K562 (cell line): ENCODE results near the gene NUP210. TPM values are rescaled to one million over a fixed set of nuclear protein-coding genes. Genes with fewer than 3 reads are reported as not detected.

Experiments used
- ATAC-seq: fragments of 200-7000 bp; cut with Tn5 transposase; 3 replicates; pipeline ENCODE4 v1.9.1; 2020; ENCODE audit warnings: moderate library complexity
- BruUV-seq: library from RNA; stranded (reverse); fragments of 400-500 nt; replicated peaks from 2 replicates; lab custom pipeline; 2021; lab: Mats Ljungman, UMichigan
- CTCF ChIA-PET: fragments of 300-600 bp; formaldehyde crosslinking; extraction: SDS; loops from one replicate; lab custom pipeline; 2021; ENCODE audit warnings: low intra/inter-chr PET ratio; lab: Yijun Ruan, JAX
- POLR2A ChIA-PET: fragments of 300-600, 350-650 bp; sonication (Branson Sonifier 250); formaldehyde crosslinking; extraction: SDS; loops from one replicate; lab custom pipeline; 2021; ENCODE audit warnings: antibody characterized with exemption, inconsistent platforms; lab: Yijun Ruan, JAX
- DNase-seq, 4 experiments: peaks; one replicate each; pipeline versions ENCODE4 v3.0.0 to v3.0.0-alpha.2; 2011 to 2018; ENCODE audit warnings: low spot score in 3 of 4, mixed read lengths in 3 of 4; ENCODE audit errors: extremely low read depth in 1 of 4
- FAIRE-seq: peaks from 2 replicates; lab custom pipeline; 2011; peaks lifted over from hg19 to GRCh38; lab: Jason Lieb, UNC
- H2AFZ ChIP-seq: 2 replicates; pipeline ENCODE4 v1.6.0; 2011; ENCODE audit warnings: low read depth, low read length, control low read depth, inconsistent platforms
- H3K27ac ChIP-seq: fragments of 200-600 bp; 3 replicates; pipeline ENCODE4 v1.8.0; 2011; ENCODE audit warnings: low read depth, mild to moderate bottlenecking, control low read depth, inconsistent platforms, low read length, moderate library complexity, mixed read lengths; ENCODE audit errors: extremely low read depth
- H3K27me3 ChIP-seq, 2 experiments: fragments of 300-600 bp in 1 of 2; 2 replicates in 1 of 2; 3 replicates in 1 of 2; pipeline versions ENCODE4 v1.6.0 to v1.8.0; 2011; ENCODE audit warnings: inconsistent platforms in 2 of 2, low read length in 2 of 2, mild to moderate bottlenecking in 1 of 2, mixed read lengths in 1 of 2, moderate library complexity in 1 of 2; ENCODE audit not compliant: control insufficient read depth in 2 of 2, insufficient read depth in 2 of 2
- H3K36me3 ChIP-seq: fragments of 300-600 bp; 3 replicates; pipeline ENCODE4 v1.8.0; 2011; ENCODE audit warnings: mild to moderate bottlenecking, low read length, inconsistent platforms; ENCODE audit not compliant: control insufficient read depth, insufficient read depth
- H3K4me1 ChIP-seq, 2 experiments: fragments of 200-600 bp in 1 of 2; replicated peaks in 1 of 2; 2 replicates in 1 of 2; 3 replicates in 1 of 2; pipeline versions ENCODE4 v1.5.1 to v1.8.0; 2011; ENCODE audit warnings: inconsistent platforms in 2 of 2, low read length in 2 of 2, mild to moderate bottlenecking in 1 of 2, mixed read lengths in 1 of 2, moderate library complexity in 1 of 2; ENCODE audit not compliant: control insufficient read depth in 2 of 2, insufficient read depth in 2 of 2
- H3K4me2 ChIP-seq: 2 replicates; pipeline ENCODE4 v1.6.1; 2011; ENCODE audit warnings: low read length, control low read depth, inconsistent platforms, mixed read lengths; ENCODE audit not compliant: insufficient read depth
- H3K4me3 ChIP-seq: fragments of 200-600 bp; sonication (generic), shearing (Covaris generic); 2 replicates; pipeline ENCODE4 v1.5.1; 2016; ENCODE audit warnings: control low read depth, inconsistent platforms
- H3K79me2 ChIP-seq: fragments of 200-600 bp; 3 replicates; pipeline ENCODE4 v1.8.0; 2011; ENCODE audit warnings: low read length, inconsistent platforms; ENCODE audit not compliant: control insufficient read depth, insufficient read depth
- H3K9ac ChIP-seq, 2 experiments: 2 replicates each; pipeline versions ENCODE4 v1.6.0 to v1.6.1; 2011; ENCODE audit warnings: low read depth in 2 of 2, low read length in 2 of 2, control low read depth in 1 of 2, inconsistent platforms in 1 of 2, mild to moderate bottlenecking in 1 of 2, mixed read lengths in 1 of 2; ENCODE audit not compliant: insufficient read depth in 1 of 2
- H3K9me1 ChIP-seq: one replicate; pipeline ENCODE4 v1.6.0; 2011; ENCODE audit warnings: inconsistent platforms, mild to moderate bottlenecking, low read length, moderate library complexity; ENCODE audit not compliant: control insufficient read depth, insufficient read depth
- H3K9me3 ChIP-seq: replicated peaks from 2 replicates; pipeline ENCODE4 v1.5.1; 2011; ENCODE audit warnings: low read depth, low read length, inconsistent platforms; ENCODE audit not compliant: control insufficient read depth, insufficient read depth
- H4K20me1 ChIP-seq: replicated peaks from 2 replicates; pipeline ENCODE4 v1.6.1; 2011; ENCODE audit warnings: low read length, inconsistent platforms, mixed read lengths; ENCODE audit not compliant: control insufficient read depth, insufficient read depth
- ATF1 ChIP-seq, 2 experiments: fragments of 450-650 bp in 1 of 2; IDR thresholded peaks; 2 replicates each; pipeline ENCODE4 v1.6.1; 2016; ENCODE audit warnings: missing compliant biosample characterization in 1 of 2, missing genetic modification characterization in 1 of 2
- E2F8 ChIP-seq: fragments of 450-650 bp; IDR thresholded peaks from 2 replicates; pipeline ENCODE4 v1.7.1; 2018; ENCODE audit warnings: mild to moderate bottlenecking, low read depth; ENCODE audit not compliant: partially characterized antibody
- KLF10 ChIP-seq: fragments of 250-450 bp; sonication (Bioruptor Pico); IDR thresholded peaks from 2 replicates; pipeline ENCODE4 v1.6.1; 2021; ENCODE audit warnings: matching md5 sums
- NCOA4 ChIP-seq: fragments of 450-650 bp; IDR thresholded peaks from 2 replicates; pipeline ENCODE4 v1.6.1; 2018; ENCODE audit warnings: mild to moderate bottlenecking; ENCODE audit not compliant: partially characterized antibody
- NFXL1 ChIP-seq: fragments of 450-650 bp; formaldehyde crosslinking; IDR thresholded peaks from 2 replicates; pipeline ENCODE4 v1.4.0; 2021; ENCODE audit warnings: mild to moderate bottlenecking
- SIX5 ChIP-seq, 2 experiments: IDR thresholded peaks; 2 replicates each; pipeline ENCODE4 v1.6.1; 2011; ENCODE audit warnings: low read length in 2 of 2, borderline replicate concordance in 1 of 2, low read depth in 1 of 2, mild to moderate bottlenecking in 1 of 2, moderate library complexity in 1 of 2; ENCODE audit not compliant: insufficient read depth in 1 of 2
- TGIF2 ChIP-seq: sonication (generic); formaldehyde crosslinking; IDR thresholded peaks from 2 replicates; pipeline ENCODE4 v1.8.1; 2022; ENCODE audit warnings: mild to moderate bottlenecking, missing genetic modification reagents, moderate library complexity
- ZBTB12 ChIP-seq: fragments of 250-450 bp; sonication (Bioruptor Pico); IDR thresholded peaks from 2 replicates; pipeline ENCODE4 v1.4.0; 2020
- ZNF263 ChIP-seq: sonication (generic); formaldehyde crosslinking; IDR thresholded peaks from 2 replicates; pipeline ENCODE4 v1.8.0; 2022; ENCODE audit warnings: mild to moderate bottlenecking, missing genetic modification reagents, borderline replicate concordance
- ZNF518B ChIP-seq: fragments of 250-450 bp; sonication (Bioruptor Pico); IDR thresholded peaks from 2 replicates; pipeline ENCODE4 v1.5.0; 2021; ENCODE audit warnings: mild to moderate bottlenecking, moderate library complexity
- ZNF830 ChIP-seq: fragments of 250-450 bp; sonication (Bioruptor Pico); IDR thresholded peaks from 2 replicates; pipeline ENCODE4 v1.5.0; 2021; ENCODE audit warnings: mild to moderate bottlenecking
- WGBS: fragments of 100-300 bp; shearing (Covaris generic); methylation state at CpG from one replicate; pipeline ENCODE4 v1.1.6; 2016; ENCODE audit warnings: low coverage, mixed read lengths; ENCODE audit not compliant: insufficient coverage; ENCODE audit errors: missing lambda C conversion rate; 5-methylcytosine and 5-hydroxymethylcytosine counted together
- in situ Hi-C: fragments of 300-500 bp; cut with MboI; formaldehyde crosslinking; loops from 4 replicates; pipeline ENCODE4 v1.15.0; 2018; ENCODE audit warnings: inconsistent platforms, mixed read lengths
- intact Hi-C: fragments of 100-400 bp; cut with micrococcal nuclease; formaldehyde crosslinking; loops from 2 replicates; pipeline ENCODE4 v1.14.2; 2022
- polyA plus RNA-seq, 8 experiments: library from polyadenylated mRNA; depleted of rRNA in 4 of 8; stranded (reverse) in 5 of 8; unstranded in 3 of 8; fragments of >200 nt; fragmentation: Nextera tagmentation in 2 of 8; fragmentation: Illumina TruSeq in 1 of 8; extraction: Ambion mirVana in 2 of 8; extraction: Trizol in 1 of 8; gene quantifications; 2 replicates each; pipeline versions ENCODE4 v1.2.1 to v1.2.3, GENCODE V29; 2011 to 2014; ENCODE audit warnings: inconsistent platforms in 1 of 8, missing spikeins in 1 of 8
- total RNA-seq, 7 experiments: library from RNA; depleted of rRNA in 6 of 7; stranded (reverse); fragments of >200 nt in 6 of 7; fragmentation: Illumina TruSeq in 2 of 7; extraction: Trizol in 2 of 7; gene quantifications; 2 replicates each; pipeline versions ENCODE4 v1.2.1 to v1.2.3, GENCODE V29; 2011 to 2021; ENCODE audit warnings: low replicate concordance in 1 of 7

Gene NUP210
- total and polyA plus RNA-seq, 9 of the 15 experiments (the other 6 are each of a cell fraction or from before 2014, with no cell fraction given): 1.2 to 138 (median 44.0) TPM

- peak overlapping the region in 1 of 2 experiments; percentile 61; a peak in 1 of 4 replicates for H3K9ac ChIP-seq
- intact Hi-C loops: loop anchor here (2.0 to 5.0 kb wide), 2 partner anchors 258 to 368 kb away; no protein-coding TSS in a partner anchor
- no peak overlapping the region for H3K4me3 ChIP-seq
- H3K79me2 ChIP-seq: no peaks in the 10 kb centered on the region
- H3K27me3 ChIP-seq: peaks cover 2 to 22% of the 10 kb centered on the region in 2 experiments; a peak in 2 of 5 replicates
- no TSS peak for BruUV-seq
- no peaks in the 10 kb centered on the region for H3K9me3 ChIP-seq
- H3K27ac ChIP-seq: no peak overlapping the region
- H4K20me1 ChIP-seq: no peaks in the 10 kb centered on the region
- FAIRE-seq: no peak
- ChIA-PET POLR2A (interaction anchor here (0.5 to 1.5 kb wide), 2 partner anchors 20 to 141 kb away, joined by 3 to 4 read pairs; partner anchors contain the start of gene HDAC11), CTCF (no interaction called here)
- H3K9me1 ChIP-seq: no peaks in the 10 kb centered on the region
- 75% methylated on average over 7 of the region's 7 CpGs for WGBS
- no peak for ATAC-seq
- no peak overlapping the region for H2AFZ ChIP-seq
- no peak for DNase-seq
- H3K36me3 ChIP-seq: no peaks in the 10 kb centered on the region
- no peak overlapping the region for H3K4me2 ChIP-seq
- in situ Hi-C loops: loop anchor here (5.0 kb wide), 1 partner anchor 373 kb away; no protein-coding TSS in a partner anchor
- peaks cover 7 to 20% of the 10 kb centered on the region in 2 experiments; a peak in 4 of 5 replicates for H3K4me1 ChIP-seq
- TF ChIP-seq TGIF2 (CRISPR knock-in tag) (no peak), ZBTB12 (CRISPR knock-in tag) (no peak), NCOA4 (no peak), ZNF830 (no peak), ATF1 (CRISPR knock-in tag; IDR thresholded peaks at IDR 0.05) (no peak), ATF1 (tag; IDR thresholded peaks at IDR 0.05) (no peak), ZNF518B (CRISPR knock-in tag) (no peak), E2F8 (no peak), ZNF263 (CRISPR knock-in tag) (no peak; the same call in 1 of the 2 replicates), NFXL1 (CRISPR knock-in tag) (no peak), KLF10 (no peak), SIX5 (IDR thresholded peaks at IDR 0.05; ENCODE audit: borderline replicate concordance in 1 of 2, insufficient read depth in 1 of 2, low read depth in 1 of 2, low read length in 2 of 2) (no peak)
Observed at GRCh38 chr3:13460341-13460736, 40.2 kb upstream of the NUP210 start.
